ENCODE measurements around the gene LMF1.

- peak; percentile 41; the same call in 1 of the 2 replicates for TF ChIP-seq CTCF (conservative IDR thresholded peaks at IDR 0.05; ENCODE audit: low read length)
- no peak for TF ChIP-seq EZH2phosphoT487 (IDR thresholded peaks at IDR 0.05; ENCODE audit: borderline replicate concordance, low read depth, low read length)
These were observed 9.2 kb upstream of the LMF1 start for GRCh38 chr16:979859-980594.

Data from OCI-LY7 (cell line).